ENCODE data around the gene NKAIN4.

GRCh38 chr20:63275825-63276224 is 21.6 kb upstream of the NKAIN4 start:
- TF ChIP-seq REST (IDR thresholded peaks at IDR 0.05; ENCODE audit: low read depth): no peak
- no peak for TF ChIP-seq YY1 (IDR thresholded peaks at IDR 0.05; ENCODE audit: low read depth)
